ENCODE data around the gene GUK1.

GUK1 gene

GRCh38 chr1:228164561-228165371 is 24.7 kb downstream of the GUK1 start:
- DNase-seq, result peak; percentile 53

- DNase-seq, result peak; percentile 99
These were observed 25.5 kb downstream of the GUK1 start, which contains the start of gene IBA57 for GRCh38 chr1:228165372-228166169. Gene IBA57, plus strand, starts transcription at chr1:228165804. Its CDS starts 13 bp downstream, at chr1:228165817.

DNA sequence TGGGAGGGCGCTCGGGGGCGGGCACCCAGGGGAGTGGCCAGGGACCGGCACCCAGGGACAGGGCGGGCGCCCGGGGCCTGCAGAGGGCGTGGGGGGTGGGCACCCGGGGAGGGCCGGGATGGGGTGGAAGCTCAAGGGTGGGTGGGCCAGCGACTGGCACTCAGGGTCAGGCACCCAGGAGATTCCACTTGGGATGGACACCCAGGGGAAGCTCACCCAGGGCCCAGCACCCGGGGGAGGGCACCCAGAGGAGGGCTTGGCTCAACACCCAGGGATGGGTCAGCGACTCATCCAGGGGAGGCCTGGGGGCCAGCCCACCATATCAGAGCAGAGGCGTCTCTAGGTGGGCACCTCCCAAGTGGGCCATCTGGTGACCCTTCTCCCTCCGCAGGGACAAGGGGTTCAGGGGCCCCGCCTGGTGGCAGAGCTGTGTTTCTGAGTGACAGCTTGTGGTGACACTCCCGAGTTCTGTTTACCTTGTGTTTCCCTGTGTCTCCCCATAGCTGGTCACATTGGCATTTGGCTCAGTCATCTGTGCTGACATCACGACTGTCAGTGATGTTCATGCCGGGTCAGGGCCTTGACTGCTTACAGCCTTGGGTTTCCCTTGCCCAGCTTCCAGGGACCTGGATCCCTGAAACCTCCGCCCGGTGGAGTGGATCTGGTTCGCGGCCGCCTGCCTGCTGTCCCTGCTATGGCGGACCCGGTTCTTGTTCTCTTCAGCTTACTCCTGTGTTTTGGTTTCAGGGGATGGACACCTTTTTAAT is 26.3 kb downstream of the GUK1 start:
- DNase-seq, result peak; percentile 92

GRCh38 chr1:228168563-228169270 is 28.6 kb downstream of the GUK1 start:
- no peak for DNase-seq

- DNase-seq, result no peak
These were observed 29.3 kb downstream of the GUK1 start for GRCh38 chr1:228169345-228169744.

- no peak for DNase-seq
These were observed 30.6 kb downstream of the GUK1 start for GRCh38 chr1:228170666-228171065.

DNA sequence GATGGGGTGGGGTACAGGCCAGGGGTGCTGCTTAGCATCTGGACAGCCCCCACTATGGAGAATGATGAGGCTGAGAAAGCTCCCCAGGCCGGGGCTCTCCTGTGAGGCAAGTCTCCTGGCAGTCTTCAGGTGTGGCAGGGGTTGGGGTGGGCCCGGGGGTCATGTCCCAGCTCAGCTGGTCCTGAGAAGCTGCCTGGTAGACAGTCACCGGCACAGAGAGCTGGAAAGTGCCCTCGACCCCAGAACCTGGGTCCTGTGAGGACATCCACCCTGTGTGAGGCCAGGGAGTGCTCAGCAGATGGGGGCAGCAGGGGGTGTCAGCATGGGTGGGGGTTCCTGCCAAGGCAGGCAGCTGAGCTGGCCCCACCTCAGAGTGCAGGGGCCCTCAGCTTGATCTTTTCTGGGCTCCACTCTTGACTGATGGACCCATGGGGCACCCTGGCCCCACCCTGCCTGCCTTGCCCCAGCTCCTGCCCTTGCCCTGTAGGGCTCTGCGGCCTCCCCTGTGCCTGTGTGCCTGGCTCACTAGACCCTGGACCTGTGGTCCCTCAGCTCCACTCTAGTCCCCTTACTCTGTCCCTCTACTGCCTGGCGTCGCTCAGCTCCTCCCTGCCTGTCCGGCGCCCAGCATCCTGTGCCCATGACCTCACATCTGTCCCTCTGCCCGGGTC is 31.3 kb downstream of the GUK1 start:
- no peak for DNase-seq

- DNase-seq, result no peak
These were observed 32.8 kb downstream of the GUK1 start for GRCh38 chr1:228172591-228173527.

- DNase-seq, result peak; percentile 68
These were observed 33.7 kb downstream of the GUK1 start for GRCh38 chr1:228173528-228174481.

GRCh38 chr1:228174482-228175315 is 34.6 kb downstream of the GUK1 start:
- peak; percentile 49 for DNase-seq

DNA sequence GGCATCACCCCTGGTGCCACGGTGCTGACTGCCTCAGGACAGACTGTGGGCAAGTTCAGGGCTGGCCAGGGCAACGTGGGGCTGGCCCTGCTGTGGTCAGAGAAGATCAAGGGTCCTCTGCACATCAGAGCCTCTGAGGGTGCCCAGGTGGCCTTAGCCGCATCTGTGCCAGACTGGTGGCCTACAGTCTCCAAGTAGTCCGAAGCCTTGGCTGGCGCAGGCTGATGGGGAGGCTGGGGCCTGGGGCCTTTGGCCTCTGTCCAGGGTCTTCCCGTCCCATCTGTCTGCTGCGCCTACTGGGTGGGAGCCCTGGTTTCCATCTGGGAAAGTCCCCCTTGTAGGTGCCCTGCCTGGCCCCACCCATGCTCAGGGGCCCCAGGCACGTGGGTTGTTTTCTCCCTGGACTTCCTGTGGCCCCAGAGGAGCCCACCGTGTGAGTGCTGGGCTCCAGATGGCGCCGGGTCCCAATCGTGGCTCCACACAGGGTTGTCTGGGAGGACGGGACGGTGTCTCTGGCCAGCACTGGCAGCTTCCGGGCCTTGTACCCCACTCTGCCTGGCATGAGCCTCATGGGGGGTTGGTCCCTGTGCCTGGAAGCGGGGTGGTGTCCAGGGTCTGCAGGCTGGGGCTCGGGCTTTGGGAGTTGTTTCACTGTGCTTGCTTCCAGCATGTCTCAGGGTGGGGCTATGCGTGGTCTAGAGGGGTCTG is 35.4 kb downstream of the GUK1 start:
- no peak for DNase-seq

GRCh38 chr1:228176024-228176395 is 35.9 kb downstream of the GUK1 start:
- no peak for DNase-seq

- DNase-seq, result no peak
These were observed 36.5 kb downstream of the GUK1 start for GRCh38 chr1:228176461-228177182.

GRCh38 chr1:228177183-228177475 is 37.0 kb downstream of the GUK1 start:
- no peak for DNase-seq

- no peak for DNase-seq
These were observed 37.9 kb downstream of the GUK1 start for GRCh38 chr1:228177721-228178710.
